Smooth muscle cell (in vitro differentiated cells): Measurements from ENCODE around the gene CHCHD6. TPM values are rescaled to one million over a fixed set of nuclear protein-coding genes. Genes with fewer than 3 reads are reported as not detected.

ENCODE experiments used
- DNase-seq: peaks from one replicate; lab custom pipeline; 2025; ENCODE audit not compliant: unreplicated experiment; lab: John Stamatoyannopoulos, UW
- H2AFZ ChIP-seq: fragments of 200-600 bp; sonication (generic); 2 replicates; pipeline ENCODE4 v1.6.0; 2016; ENCODE audit warnings: antibody characterized with exemption, low read depth, mild to moderate bottlenecking
- H3F3A ChIP-seq: fragments of 200-600 bp; sonication (generic); 2 replicates; pipeline ENCODE4 v1.6.0; 2017; ENCODE audit warnings: antibody characterized with exemption, low read depth
- H3K27ac ChIP-seq: fragments of 200-600 bp; sonication (generic); 2 replicates; pipeline ENCODE4 v1.5.1; 2016; ENCODE audit warnings: low read depth, mild to moderate bottlenecking
- H3K27me3 ChIP-seq: fragments of 200-600 bp; sonication (generic); 2 replicates; pipeline ENCODE4 v1.6.1; 2016; ENCODE audit warnings: low read depth, mild to moderate bottlenecking
- H3K36me3 ChIP-seq: fragments of 200-600 bp; sonication (generic); 2 replicates; pipeline ENCODE4 v1.5.1; 2016; ENCODE audit warnings: low read depth
- H3K4me1 ChIP-seq: fragments of 200-600 bp; sonication (generic); 2 replicates; pipeline ENCODE4 v1.5.1; 2016; ENCODE audit warnings: low read depth
- H3K4me2 ChIP-seq: fragments of 200-600 bp; sonication (generic); 2 replicates; pipeline ENCODE4 v1.6.0; 2016; ENCODE audit warnings: mild to moderate bottlenecking
- H3K4me3 ChIP-seq: fragments of 200-600 bp; sonication (generic); 2 replicates; pipeline ENCODE4 v1.5.1; 2016; ENCODE audit warnings: mild to moderate bottlenecking
- H3K79me2 ChIP-seq: fragments of 200-600 bp; sonication (generic); 2 replicates; pipeline ENCODE4 v1.6.0; 2016; ENCODE audit warnings: low read depth, mild to moderate bottlenecking
- H3K9ac ChIP-seq: fragments of 200-600 bp; sonication (generic); 2 replicates; pipeline ENCODE4 v1.6.0; 2016; ENCODE audit warnings: low read depth
- H3K9me3 ChIP-seq: fragments of 200-600 bp; sonication (generic); replicated peaks from 2 replicates; pipeline ENCODE4 v1.5.1; 2016; ENCODE audit warnings: low read depth
- H4K20me1 ChIP-seq: fragments of 200-600 bp; sonication (generic); 2 replicates; pipeline ENCODE4 v1.6.0; 2016; ENCODE audit warnings: low read depth
- CTCF ChIP-seq: fragments of 200-600 bp; sonication (generic); IDR thresholded peaks from 2 replicates; pipeline ENCODE4 v1.5.1; 2017; ENCODE audit warnings: borderline replicate concordance, mild to moderate bottlenecking, antibody characterized with exemption; ENCODE audit not compliant: insufficient read depth, poor library complexity, severe bottlenecking
- WGBS: methylation state at CpG from one replicate; pipeline ENCODE4 v1.1.7; 2016; ENCODE audit warnings: low lambda C conversion rate; 5-methylcytosine and 5-hydroxymethylcytosine counted together
- polyA plus RNA-seq: library from polyadenylated mRNA; unstranded; fragments of >200 nt; fragmentation: Nextera tagmentation; extraction: Ambion mirVana; gene quantifications from 2 replicates; pipeline ENCODE4 v1.2.1, GENCODE V29; 2016
- total RNA-seq: library from RNA; depleted of rRNA; stranded (reverse); fragments of >200 nt; gene quantifications from 2 replicates; pipeline ENCODE4 v1.2.3, GENCODE V29; 2014

Gene CHCHD6
- total and polyA plus RNA-seq, 2 experiments from 2014 or later = 6.7 to 27.2 TPM

GRCh38 chr3:126693921-126694320 lies 10.1 kb upstream of the CHCHD6 start:
- H3K27me3 ChIP-seq = peaks cover 15% of the 10 kb centered on the region
- H2AFZ ChIP-seq = no peak overlapping the region
- DNase-seq = no peak
- H3K79me2 ChIP-seq = no peaks in the 10 kb centered on the region
- no peaks in the 10 kb centered on the region for H3K36me3 ChIP-seq
- H4K20me1 ChIP-seq = no peaks in the 10 kb centered on the region
- H3K4me1 ChIP-seq = peaks cover 7% of the 10 kb centered on the region
- H3K4me3 ChIP-seq = no peak overlapping the region
- H3F3A ChIP-seq = no peaks in the 10 kb centered on the region
- WGBS = 79% methylated on average over 3 of the region's 3 CpGs
- H3K9ac ChIP-seq = no peak overlapping the region
- no peak for TF ChIP-seq CTCF
- H3K9me3 ChIP-seq = no peaks in the 10 kb centered on the region
- H3K4me2 ChIP-seq = no peak overlapping the region
- H3K27ac ChIP-seq = no peak overlapping the region

- Histone ChIP-seq H4K20me1 (no peaks in the 10 kb centered on the region), H3K9ac (no peak overlapping the region), H3F3A (no peaks in the 10 kb centered on the region), H3K27ac (no peak overlapping the region), H3K9me3 (no peaks in the 10 kb centered on the region), H3K4me1 (peaks cover 2% of the 10 kb centered on the region), H3K79me2 (no peaks in the 10 kb centered on the region), H3K27me3 (peaks cover 11% of the 10 kb centered on the region), H3K4me3 (no peak overlapping the region), H3K4me2 (no peak overlapping the region), H2AFZ (no peak overlapping the region), H3K36me3 (no peaks in the 10 kb centered on the region)
- no peak for DNase-seq
- no peak for TF ChIP-seq CTCF
- 88% methylated on average over 5 of the region's 5 CpGs for WGBS
These were observed 7.3 kb upstream of the CHCHD6 start for GRCh38 chr3:126696701-126697267.

GRCh38 chr3:126699011-126699410 lies 5.0 kb upstream of the CHCHD6 start:
- Histone ChIP-seq H3F3A (no peaks in the 10 kb centered on the region), H4K20me1 (no peaks in the 10 kb centered on the region), H3K36me3 (no peaks in the 10 kb centered on the region), H3K4me3 (no peak overlapping the region), H3K79me2 (no peaks in the 10 kb centered on the region), H2AFZ (no peak overlapping the region), H3K27me3 (no peaks in the 10 kb centered on the region), H3K4me1 (peaks cover 3% of the 10 kb centered on the region), H3K4me2 (no peak overlapping the region), H3K9ac (no peak overlapping the region), H3K27ac (no peak overlapping the region), H3K9me3 (no peaks in the 10 kb centered on the region)
- TF ChIP-seq CTCF = no peak
- 76% methylated on average over 7 of the region's 7 CpGs for WGBS
- DNase-seq = no peak

GRCh38 chr3:126704494-126705214 lies 614 bp downstream of the CHCHD6 start:
- Histone ChIP-seq H4K20me1 (no peaks in the 10 kb centered on the region), H3K27ac (no peak overlapping the region)
- 12% methylated on average over 44 of the region's 44 CpGs for WGBS

More at GRCh38 chr3:126704494-126705214, 614 bp downstream of the CHCHD6 start:
- H3K79me2 ChIP-seq = peaks cover 3% of the 10 kb centered on the region
- no peaks in the 10 kb centered on the region for H3F3A ChIP-seq
- DNase-seq = no peak
- H3K36me3 ChIP-seq = no peaks in the 10 kb centered on the region
- H3K9me3 ChIP-seq = no peaks in the 10 kb centered on the region
- no peak for TF ChIP-seq CTCF
- H3K9ac ChIP-seq = no peak overlapping the region
- no peaks in the 10 kb centered on the region for H3K27me3 ChIP-seq
- peak overlapping the region; percentile 86 for H2AFZ ChIP-seq
- H3K4me3 ChIP-seq = peak overlapping the region; percentile 83
- peak overlapping the region; percentile 95 for H3K4me2 ChIP-seq
- peaks cover 10% of the 10 kb centered on the region for H3K4me1 ChIP-seq
